GM06990 (cell line): ENCODE measurements around the gene MCCC2.
"Not testable (repeated sequence)": the region's sequence is repeated elsewhere in the genome, so short reads cannot be mapped to it uniquely, and the experiment has no call there.

Source experiments
- DNase-seq: peaks from one replicate; pipeline ENCODE4 v3.0.0-alpha.2; 2011; ENCODE audit not compliant: insufficient read length; ENCODE audit errors: extremely low read depth
- H3K27me3 ChIP-seq: replicated peaks from 2 replicates; pipeline ENCODE4 v1.6.0; 2011; ENCODE audit warnings: low read length; ENCODE audit not compliant: control insufficient read depth, insufficient read depth
- H3K36me3 ChIP-seq: 2 replicates; pipeline ENCODE4 v1.5.1; 2011; ENCODE audit warnings: low read length; ENCODE audit not compliant: control insufficient read depth, insufficient read depth
- H3K4me3 ChIP-seq: replicated peaks from 2 replicates; pipeline ENCODE4 v1.5.1; 2011; ENCODE audit warnings: low read depth, mild to moderate bottlenecking, control low read depth, low read length
- CTCF ChIP-seq: IDR thresholded peaks from 2 replicates; pipeline ENCODE4 v1.5.1; 2011; ENCODE audit warnings: low read length, control low read depth, mild to moderate bottlenecking, inconsistent platforms; ENCODE audit not compliant: insufficient read depth, poor library complexity, severe bottlenecking

The MCCC2 gene

GRCh38 chr5:71632168-71632567 lies 45.0 kb downstream of the MCCC2 start:
- no peak overlapping the region for H3K4me3 ChIP-seq
- no peak for TF ChIP-seq CTCF
- peaks cover 4% of the 10 kb centered on the region for H3K36me3 ChIP-seq
- no peak for DNase-seq
- H3K27me3 ChIP-seq, result no peaks in the 10 kb centered on the region

- Histone ChIP-seq H3K36me3 (peaks cover 4% of the 10 kb centered on the region), H3K27me3 (no peaks in the 10 kb centered on the region), H3K4me3 (no peak overlapping the region)
- DNase-seq, result peak; percentile 18
- TF ChIP-seq CTCF, result no peak
These were observed 46.4 kb downstream of the MCCC2 start for GRCh38 chr5:71633255-71634155.

- Histone ChIP-seq H3K4me3 (no peak overlapping the region), H3K27me3 (no peaks in the 10 kb centered on the region), H3K36me3 (peaks cover 8% of the 10 kb centered on the region)
- no peak for DNase-seq
- TF ChIP-seq CTCF, result no peak
These were observed 50.0 kb downstream of the MCCC2 start for GRCh38 chr5:71637133-71637532.

- H3K4me3 ChIP-seq, result no peak overlapping the region
- H3K36me3 ChIP-seq, result peaks cover 9% of the 10 kb centered on the region
- H3K27me3 ChIP-seq, result no peaks in the 10 kb centered on the region
- TF ChIP-seq CTCF, result no peak
- no peak for DNase-seq
These were observed 53.3 kb downstream of the MCCC2 start for GRCh38 chr5:71640408-71640807.

- no peaks in the 10 kb centered on the region for H3K27me3 ChIP-seq
- peaks cover 13% of the 10 kb centered on the region for H3K36me3 ChIP-seq
- DNase-seq, result no peak
- no peak for TF ChIP-seq CTCF
- no peak overlapping the region for H3K4me3 ChIP-seq
These were observed 57.9 kb downstream of the MCCC2 start for GRCh38 chr5:71645030-71645429.

GRCh38 chr5:71650940-71651339 lies 63.8 kb downstream of the MCCC2 start:
- H3K27me3 ChIP-seq, H3K4me3 ChIP-seq, DNase-seq: not testable (repeated sequence)
- H3K36me3 ChIP-seq, result peaks cover 13% of the 10 kb centered on the region
